ENCODE measurements around the gene SLC35F3.
"Not testable (repeated sequence)": the region's sequence is repeated elsewhere in the genome, so short reads cannot be mapped to it uniquely, and the experiment has no call there.

Gene SLC35F3

GRCh38 chr1:234111458-234112142 is 207.1 kb downstream of the SLC35F3 start:
- no peak for DNase-seq

- DNase-seq: no peak
Measured at GRCh38 chr1:234114648-234115307, 210.3 kb downstream of the SLC35F3 start.

GRCh38 chr1:234118911-234119310 is 214.4 kb downstream of the SLC35F3 start:
- DNase-seq: no peak

GRCh38 chr1:234119431-234119830 is 215.0 kb downstream of the SLC35F3 start:
- DNase-seq: no peak

- no peak for DNase-seq
Measured at GRCh38 chr1:234120327-234120944, 216.0 kb downstream of the SLC35F3 start.

- DNase-seq: not testable (repeated sequence)
Measured at GRCh38 chr1:234121659-234122058, 217.2 kb downstream of the SLC35F3 start.

GRCh38 chr1:234122571-234122970 is 218.1 kb downstream of the SLC35F3 start:
- not testable (repeated sequence) for DNase-seq

- DNase-seq: no peak
Measured at GRCh38 chr1:234123867-234124266, 219.4 kb downstream of the SLC35F3 start.

- DNase-seq: no peak
Measured at GRCh38 chr1:234125283-234125682, 220.8 kb downstream of the SLC35F3 start.

- DNase-seq: no peak
Measured at GRCh38 chr1:234125714-234126113, 221.2 kb downstream of the SLC35F3 start.

- no peak for DNase-seq
Measured at GRCh38 chr1:234127026-234127671, 222.7 kb downstream of the SLC35F3 start.

GRCh38 chr1:234132795-234133194 is 228.3 kb downstream of the SLC35F3 start:
- DNase-seq: no peak

- no peak for DNase-seq
Measured at GRCh38 chr1:234134878-234135277, 230.4 kb downstream of the SLC35F3 start.

GRCh38 chr1:234135501-234135900 is 231.0 kb downstream of the SLC35F3 start:
- no peak for DNase-seq

- no peak for DNase-seq
Measured at GRCh38 chr1:234136073-234136472, 231.6 kb downstream of the SLC35F3 start.

- no peak for DNase-seq
Measured at GRCh38 chr1:234139966-234140365, 235.5 kb downstream of the SLC35F3 start.

- no peak for DNase-seq
Measured at GRCh38 chr1:234140388-234140787, 235.9 kb downstream of the SLC35F3 start.

GRCh38 chr1:234141006-234141405 is 236.5 kb downstream of the SLC35F3 start:
- no peak for DNase-seq

- DNase-seq: no peak
Measured at GRCh38 chr1:234143681-234144080, 239.2 kb downstream of the SLC35F3 start.

- DNase-seq: no peak
Measured at GRCh38 chr1:234144901-234145300, 240.4 kb downstream of the SLC35F3 start.

- no peak for DNase-seq
Measured at GRCh38 chr1:234148350-234148749, 243.9 kb downstream of the SLC35F3 start.

- DNase-seq: no peak
Measured at GRCh38 chr1:234148816-234149215, 244.3 kb downstream of the SLC35F3 start.

- DNase-seq: no peak
Measured at GRCh38 chr1:234149217-234149616, 244.7 kb downstream of the SLC35F3 start.

GRCh38 chr1:234150892-234151291 is 246.4 kb downstream of the SLC35F3 start:
- DNase-seq: no peak

Measured in activated T-cell treated with anti-CD3 and anti-CD28 coated beads, Interleukin-2, amount 50 U/mL, for 1 hour (primary cell).